A673 (cell line): Measurements from ENCODE around the gene KDM4E.

ENCODE experiments used
- EZH2 ChIP-seq: fragments of 200-600 bp; sonication (generic); IDR thresholded peaks from 2 replicates; pipeline ENCODE4 v1.6.1; 2017; ENCODE audit warnings: borderline replicate concordance, low read depth, mild to moderate bottlenecking, mixed read lengths, antibody characterized with exemption, low read length; ENCODE audit not compliant: poor library complexity, severe bottlenecking
- TF ChIP-seq, protein P1 (sequence below): fragments of 300-800, 200-600 bp; sonication (generic); conservative IDR thresholded peaks from 2 replicates; pipeline ENCODE4 v1.5.1; 2017; ENCODE audit warnings: low read depth, mild to moderate bottlenecking, antibody characterized with exemption, low read length, moderate library complexity, mixed read lengths

DNA sequence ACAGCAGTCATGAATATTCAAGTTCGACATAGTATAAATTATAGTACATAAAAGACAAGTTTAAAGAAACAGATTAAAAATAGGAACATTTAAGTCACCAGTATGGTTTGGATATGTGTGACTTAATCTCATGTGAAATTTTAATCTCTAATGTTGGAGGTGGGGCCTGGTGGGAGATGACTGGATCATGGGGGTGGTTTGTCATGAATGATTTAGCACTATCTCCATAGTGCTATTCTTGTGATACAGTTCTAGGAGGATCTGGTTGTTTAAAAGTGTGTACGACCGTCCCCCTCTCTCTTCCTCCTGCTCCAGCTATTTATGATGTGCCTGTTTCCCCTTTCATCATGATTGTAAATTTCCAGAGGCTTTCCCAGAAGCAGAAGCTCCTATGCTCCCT lies 3.3 kb downstream of the KDM4E start:
- TF ChIP-seq, protein P1, sequence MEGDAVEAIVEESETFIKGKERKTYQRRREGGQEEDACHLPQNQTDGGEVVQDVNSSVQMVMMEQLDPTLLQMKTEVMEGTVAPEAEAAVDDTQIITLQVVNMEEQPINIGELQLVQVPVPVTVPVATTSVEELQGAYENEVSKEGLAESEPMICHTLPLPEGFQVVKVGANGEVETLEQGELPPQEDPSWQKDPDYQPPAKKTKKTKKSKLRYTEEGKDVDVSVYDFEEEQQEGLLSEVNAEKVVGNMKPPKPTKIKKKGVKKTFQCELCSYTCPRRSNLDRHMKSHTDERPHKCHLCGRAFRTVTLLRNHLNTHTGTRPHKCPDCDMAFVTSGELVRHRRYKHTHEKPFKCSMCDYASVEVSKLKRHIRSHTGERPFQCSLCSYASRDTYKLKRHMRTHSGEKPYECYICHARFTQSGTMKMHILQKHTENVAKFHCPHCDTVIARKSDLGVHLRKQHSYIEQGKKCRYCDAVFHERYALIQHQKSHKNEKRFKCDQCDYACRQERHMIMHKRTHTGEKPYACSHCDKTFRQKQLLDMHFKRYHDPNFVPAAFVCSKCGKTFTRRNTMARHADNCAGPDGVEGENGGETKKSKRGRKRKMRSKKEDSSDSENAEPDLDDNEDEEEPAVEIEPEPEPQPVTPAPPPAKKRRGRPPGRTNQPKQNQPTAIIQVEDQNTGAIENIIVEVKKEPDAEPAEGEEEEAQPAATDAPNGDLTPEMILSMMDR: no peak
- no peak for TF ChIP-seq EZH2
